ENCODE results near the gene FAF1. TPM values are rescaled to one million over a fixed set of nuclear protein-coding genes. Genes with fewer than 3 reads are reported as not detected.

The FAF1 gene
- total RNA-seq, 2 experiments from 2014 or later: 43.5 to 44.0 TPM

DNA sequence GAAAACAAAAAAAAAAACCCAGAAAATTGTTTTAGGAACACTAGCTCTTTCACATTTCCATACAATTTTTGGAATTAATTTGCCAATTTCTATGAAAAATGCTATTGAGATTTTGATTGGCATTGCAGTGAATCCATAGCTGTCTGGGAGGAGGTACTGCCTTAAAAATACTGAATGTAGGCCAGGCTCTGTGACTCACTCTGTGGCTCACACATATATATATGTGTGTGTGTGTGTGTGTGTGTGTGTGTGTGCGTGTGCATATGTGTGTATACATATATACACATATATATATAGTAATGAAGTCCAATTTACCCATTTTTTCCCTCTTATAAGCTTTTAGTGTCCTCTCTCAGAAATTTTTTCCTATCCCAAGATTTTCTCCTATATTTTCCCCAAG lies 322.6 kb downstream of the FAF1 start:
- Mint-ChIP-seq H3K36me3 (ENCODE audit: low read depth) (peaks cover 10% of the 10 kb centered on the region), H3K27me3 (no peaks in the 10 kb centered on the region), H3K27ac (no peak overlapping the region), H3K9me3 (no peaks in the 10 kb centered on the region), H3K4me1 (ENCODE audit: low read depth) (no peaks in the 10 kb centered on the region), H3K4me3 (no peak overlapping the region)
- H3K4me3 ChIP-seq (ENCODE audit: low read length): no peak overlapping the region
- intact Hi-C loops (cut with DNase I, micrococcal nuclease): no loop called here
- ChIA-PET POLR2A (no interaction called here), CTCF (interaction anchor here (1.2 kb wide), 1 partner anchor 27 kb away, joined by 3 read pairs; no protein-coding TSS in a partner anchor)
- ATAC-seq (ENCODE audit: poor library complexity): no peak
- no peaks in the 10 kb centered on the region for H3K27me3 ChIP-seq (ENCODE audit: control insufficient read depth in 1 of 2, insufficient read depth in 2 of 2, low read length in 2 of 2)
- no peak overlapping the region for H3K27ac ChIP-seq (ENCODE audit: low read depth in 1 of 2, low read length in 2 of 2)
- H3K9me3 ChIP-seq (ENCODE audit: control insufficient read depth in 1 of 2, insufficient read depth in 1 of 2, low read length in 2 of 2): no peaks in the 10 kb centered on the region
- TF ChIP-seq, protein P1, sequence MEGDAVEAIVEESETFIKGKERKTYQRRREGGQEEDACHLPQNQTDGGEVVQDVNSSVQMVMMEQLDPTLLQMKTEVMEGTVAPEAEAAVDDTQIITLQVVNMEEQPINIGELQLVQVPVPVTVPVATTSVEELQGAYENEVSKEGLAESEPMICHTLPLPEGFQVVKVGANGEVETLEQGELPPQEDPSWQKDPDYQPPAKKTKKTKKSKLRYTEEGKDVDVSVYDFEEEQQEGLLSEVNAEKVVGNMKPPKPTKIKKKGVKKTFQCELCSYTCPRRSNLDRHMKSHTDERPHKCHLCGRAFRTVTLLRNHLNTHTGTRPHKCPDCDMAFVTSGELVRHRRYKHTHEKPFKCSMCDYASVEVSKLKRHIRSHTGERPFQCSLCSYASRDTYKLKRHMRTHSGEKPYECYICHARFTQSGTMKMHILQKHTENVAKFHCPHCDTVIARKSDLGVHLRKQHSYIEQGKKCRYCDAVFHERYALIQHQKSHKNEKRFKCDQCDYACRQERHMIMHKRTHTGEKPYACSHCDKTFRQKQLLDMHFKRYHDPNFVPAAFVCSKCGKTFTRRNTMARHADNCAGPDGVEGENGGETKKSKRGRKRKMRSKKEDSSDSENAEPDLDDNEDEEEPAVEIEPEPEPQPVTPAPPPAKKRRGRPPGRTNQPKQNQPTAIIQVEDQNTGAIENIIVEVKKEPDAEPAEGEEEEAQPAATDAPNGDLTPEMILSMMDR (IDR thresholded peaks at IDR 0.05): no peak
- H3K36me3 ChIP-seq (ENCODE audit: insufficient read depth, low read length): no peaks in the 10 kb centered on the region
- H3K4me1 ChIP-seq (ENCODE audit: insufficient read depth, low read length): no peaks in the 10 kb centered on the region
- no peak for DNase-seq

DNA sequence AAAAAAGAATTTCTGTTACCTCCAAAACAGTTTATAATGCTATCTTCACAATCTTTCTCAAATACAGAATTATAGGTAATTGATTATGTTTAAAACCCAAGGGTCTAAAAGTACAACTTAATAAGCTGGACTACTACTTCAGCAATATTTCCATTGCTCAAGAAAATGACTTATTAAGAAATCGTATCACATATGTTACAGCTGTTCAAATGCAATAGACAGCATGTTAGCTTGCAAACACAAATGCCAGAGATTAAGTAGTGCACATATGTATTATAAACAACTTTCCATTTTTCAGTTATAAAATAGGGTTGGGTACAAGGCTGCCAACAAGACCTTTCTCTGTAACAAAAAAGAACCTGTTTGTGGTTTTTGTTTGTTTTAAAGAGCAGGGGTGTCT lies 325.8 kb downstream of the FAF1 start:
- H3K4me3 Mint-ChIP-seq: no peak overlapping the region
- Histone ChIP-seq H3K27me3 (ENCODE audit: control insufficient read depth in 1 of 2, insufficient read depth in 2 of 2, low read length in 2 of 2) (no peaks in the 10 kb centered on the region), H3K27ac (ENCODE audit: low read depth in 1 of 2, low read length in 2 of 2) (no peak overlapping the region), H3K4me1 (ENCODE audit: insufficient read depth, low read length) (no peaks in the 10 kb centered on the region), H3K9me3 (ENCODE audit: control insufficient read depth in 1 of 2, insufficient read depth in 1 of 2, low read length in 2 of 2) (no peaks in the 10 kb centered on the region), H3K4me3 (ENCODE audit: low read length) (no peak overlapping the region), H3K36me3 (ENCODE audit: insufficient read depth, low read length) (no peaks in the 10 kb centered on the region)
- H3K9me3 Mint-ChIP-seq: no peaks in the 10 kb centered on the region
- DNase-seq (no peak), ATAC-seq (ENCODE audit: poor library complexity) (no peak)
- peaks cover 5% of the 10 kb centered on the region for H3K36me3 Mint-ChIP-seq (ENCODE audit: low read depth)
- H3K27ac Mint-ChIP-seq: no peak overlapping the region
- no peaks in the 10 kb centered on the region for H3K4me1 Mint-ChIP-seq (ENCODE audit: low read depth)
- H3K27me3 Mint-ChIP-seq: no peaks in the 10 kb centered on the region
- ChIA-PET CTCF (no interaction called here), POLR2A (no interaction called here)
- intact Hi-C loops (cut with DNase I, micrococcal nuclease): no loop called here
- TF ChIP-seq, protein P1 (IDR thresholded peaks at IDR 0.05): no peak

DNA sequence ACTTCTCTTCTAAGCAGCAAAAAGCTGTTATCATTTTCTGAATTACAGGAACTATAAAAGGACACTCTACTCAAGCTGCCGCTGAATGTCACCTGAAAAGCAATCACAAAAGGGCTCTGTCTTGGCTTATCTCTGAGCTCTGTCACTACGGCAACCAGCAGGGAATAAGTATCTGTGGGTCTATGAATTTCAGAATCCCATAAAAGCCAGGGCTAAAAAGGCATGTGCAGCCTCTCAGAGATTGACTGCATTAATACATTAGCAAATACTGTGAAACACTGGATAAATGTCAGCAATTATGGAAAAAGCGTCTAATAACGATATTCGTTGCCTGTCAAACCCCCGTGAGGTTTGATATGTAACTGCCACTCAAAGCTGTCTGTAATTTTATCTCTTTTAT lies 326.6 kb downstream of the FAF1 start:
- Mint-ChIP-seq H3K9me3 (no peaks in the 10 kb centered on the region), H3K27ac (no peak overlapping the region), H3K27me3 (no peaks in the 10 kb centered on the region), H3K4me3 (no peak overlapping the region), H3K4me1 (ENCODE audit: low read depth) (no peaks in the 10 kb centered on the region), H3K36me3 (ENCODE audit: low read depth) (no peaks in the 10 kb centered on the region)
- CTCF ChIA-PET: no interaction called here
- Histone ChIP-seq H3K36me3 (ENCODE audit: insufficient read depth, low read length) (no peaks in the 10 kb centered on the region), H3K9me3 (ENCODE audit: control insufficient read depth in 1 of 2, insufficient read depth in 1 of 2, low read length in 2 of 2) (no peaks in the 10 kb centered on the region), H3K27me3 (ENCODE audit: control insufficient read depth in 1 of 2, insufficient read depth in 2 of 2, low read length in 2 of 2) (no peaks in the 10 kb centered on the region), H3K27ac (ENCODE audit: low read depth in 1 of 2, low read length in 2 of 2) (no peak overlapping the region), H3K4me1 (ENCODE audit: insufficient read depth, low read length) (no peaks in the 10 kb centered on the region), H3K4me3 (ENCODE audit: low read length) (no peak overlapping the region)
- DNase-seq (no peak), ATAC-seq (ENCODE audit: poor library complexity) (no peak)
- TF ChIP-seq, protein P1 (IDR thresholded peaks at IDR 0.05): no peak
- intact Hi-C loops (cut with DNase I, micrococcal nuclease): no loop called here
- POLR2A ChIA-PET: interaction anchor here (1.0 kb wide), 1 partner anchor 13 kb away, joined by 4 read pairs; no protein-coding TSS in a partner anchor
